ENCODE results near the gene SPG21. TPM values are rescaled to one million over a fixed set of nuclear protein-coding genes. Genes with fewer than 3 reads are reported as not detected.

The SPG21 gene
- total RNA-seq, 1 experiment from 2014 or later: 66.6 TPM

DNA sequence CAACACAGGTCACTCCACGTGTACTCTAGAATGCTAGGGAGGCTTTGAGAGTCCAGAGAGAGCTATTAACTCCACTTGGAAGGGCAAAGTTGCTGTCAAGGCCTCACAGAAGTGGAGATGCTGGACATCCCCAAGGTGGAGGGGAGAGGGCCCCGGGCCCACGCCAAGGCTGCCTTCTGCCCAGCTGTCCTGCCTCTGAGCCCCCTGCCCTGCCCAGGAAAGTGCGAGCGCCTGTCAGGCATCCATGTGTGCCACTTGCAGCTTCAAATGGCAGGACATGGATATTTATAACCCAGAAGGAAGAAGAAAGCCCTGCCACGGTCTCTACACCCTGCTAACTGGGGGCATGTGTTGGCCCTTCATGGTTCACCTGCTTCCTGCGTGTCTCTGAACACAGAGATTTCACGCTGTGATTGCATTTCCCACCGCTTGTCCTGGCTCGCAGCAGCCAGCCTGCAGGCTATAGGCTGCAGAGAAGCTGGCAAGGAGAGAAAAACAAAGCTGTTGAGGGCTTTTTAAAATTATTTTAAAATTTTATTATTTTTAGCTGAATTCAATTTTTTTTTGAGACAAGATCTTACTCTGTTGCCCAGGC, 61.0 kb downstream of the SPG21 start:
- H3K14ac ChIP-seq (ENCODE audit: insufficient read depth, low read length): no peak overlapping the region

More for the DNA sequence above, 61.0 kb downstream of the SPG21 start:
- Mint-ChIP-seq H3K4me1 (peaks cover 2 to 3% of the 10 kb centered on the region in 2 experiments; a peak in 3 of 4 replicates), H3K27me3 (ENCODE audit: low read depth) (no peaks in the 10 kb centered on the region), H3K36me3 (ENCODE audit: insufficient read depth in 1 of 3, low read depth in 3 of 3) (peaks cover 3 to 9% (median 6%) of the 10 kb centered on the region in 3 experiments; a peak in 6 of 7 replicates), H3K9me3 (no peaks in the 10 kb centered on the region), H3K27ac (no peak overlapping the region; a peak in 1 of 7 replicates), H3K4me3 (no peak overlapping the region; a peak in 1 of 5 replicates)
- Histone ChIP-seq H2BK120ac (ENCODE audit: low read depth, low read length, poor library complexity, severe bottlenecking) (no peak overlapping the region), H3K9me3 (ENCODE audit: control insufficient read depth, low read depth, low read length) (no peaks in the 10 kb centered on the region), H4K8ac (replicated peaks; ENCODE audit: insufficient read length, low read depth, low read length) (no peak overlapping the region), H2AK5ac (ENCODE audit: insufficient read length, low read length) (no peak overlapping the region), H2AFZ (ENCODE audit: low read length) (no peak overlapping the region), H3K79me1 (ENCODE audit: insufficient read depth, low read depth, low read length, poor library complexity, severe bottlenecking) (no peaks in the 10 kb centered on the region), H2BK12ac (ENCODE audit: insufficient read length, low read depth, low read length) (no peak overlapping the region), H3K56ac (ENCODE audit: insufficient read length, low read depth, low read length) (no peak overlapping the region), H3K4me2 (ENCODE audit: insufficient read depth, insufficient read length, low read length) (no peak overlapping the region), H3K23me2 (ENCODE audit: insufficient read length, low read depth, low read length, poor library complexity, severe bottlenecking) (no peaks in the 10 kb centered on the region), H2BK20ac (ENCODE audit: low read depth, low read length, poor library complexity, severe bottlenecking) (no peak overlapping the region), H3K27me3 (ENCODE audit: insufficient read depth, low read length) (no peaks in the 10 kb centered on the region), H3K9ac (ENCODE audit: extremely low read depth, insufficient read length, low read length) (no peak overlapping the region), H2BK5ac (ENCODE audit: insufficient read length, low read length) (no peak overlapping the region), H2BK15ac (ENCODE audit: low read depth, low read length) (no peak overlapping the region), H4K91ac (ENCODE audit: insufficient read length, low read depth, low read length) (no peak overlapping the region), H3K79me2 (ENCODE audit: insufficient read depth, low read length) (no peaks in the 10 kb centered on the region), H3T11ph (ENCODE audit: low read length) (no peak overlapping the region), H3K23ac (ENCODE audit: insufficient read length, low read depth, low read length) (no peak overlapping the region), H4K5ac (ENCODE audit: insufficient read length, low read depth, low read length) (no peak overlapping the region), H3K4me1 (ENCODE audit: insufficient read depth, low read length) (no peaks in the 10 kb centered on the region), H3K27ac (ENCODE audit: insufficient read length, low read depth, low read length) (no peak overlapping the region), H4K20me1 (ENCODE audit: control insufficient read depth, insufficient read depth, insufficient read length) (no peaks in the 10 kb centered on the region), H3K18ac (ENCODE audit: insufficient read length, low read depth, low read length) (no peak overlapping the region), H3K4ac (ENCODE audit: low read depth, low read length) (no peak overlapping the region)
- no CpG with 5 or more reads among the region's 10 CpGs for WGBS (ENCODE audit: extremely low coverage, insufficient read length, low lambda C conversion rate)
- TF ChIP-seq CTCF (conservative IDR thresholded peaks at IDR 0.05): no peak
- no peak for DNase-seq
